GM23248 (cell line): ENCODE measurements around the gene GFOD1. TPM values are rescaled to one million over a fixed set of nuclear protein-coding genes. Genes with fewer than 3 reads are reported as not detected.
A peak's percentile ranks its signal among the peaks of the same experiment; 100 is the strongest.
"Not testable (repeated sequence)": the region's sequence is repeated elsewhere in the genome, so short reads cannot be mapped to it uniquely, and the experiment has no call there.

Experiments used
- DNase-seq: peaks from one replicate; pipeline ENCODE4 v3.0.0-alpha.2; 2015
- H2AFZ ChIP-seq: fragments of 200-600 bp; sonication (generic); 2 replicates; pipeline ENCODE4 v1.6.1; 2016; ENCODE audit warnings: antibody characterized with exemption
- H3F3A ChIP-seq: fragments of 200-600 bp; sonication (generic); 2 replicates; pipeline ENCODE4 v1.6.1; 2016; ENCODE audit warnings: mild to moderate bottlenecking, antibody characterized with exemption, mixed run types; ENCODE audit not compliant: insufficient read depth
- H3K27ac ChIP-seq: fragments of 200-600 bp; sonication (generic); 2 replicates; pipeline ENCODE4 v1.5.1; 2016; ENCODE audit warnings: mild to moderate bottlenecking
- H3K27me3 ChIP-seq: fragments of 200-600 bp; sonication (generic); replicated peaks from 2 replicates; pipeline ENCODE4 v1.6.1; 2016; ENCODE audit warnings: mild to moderate bottlenecking; ENCODE audit not compliant: insufficient read depth
- H3K36me3 ChIP-seq: fragments of 200-600 bp; sonication (generic); 2 replicates; pipeline ENCODE4 v1.6.1; 2016; ENCODE audit warnings: low read depth, mild to moderate bottlenecking
- H3K4me1 ChIP-seq: fragments of 200-600 bp; sonication (generic); 2 replicates; pipeline ENCODE4 v1.6.1; 2016; ENCODE audit warnings: mild to moderate bottlenecking; ENCODE audit not compliant: insufficient read depth
- H3K4me2 ChIP-seq: fragments of 200-600 bp; sonication (generic); one replicate; pipeline ENCODE4 v1.6.1; 2016; ENCODE audit warnings: mild to moderate bottlenecking; ENCODE audit not compliant: unreplicated experiment
- H3K4me3 ChIP-seq: fragments of 200-600 bp; sonication (generic); 2 replicates; pipeline ENCODE4 v1.5.1; 2016; ENCODE audit warnings: mild to moderate bottlenecking
- H3K79me2 ChIP-seq: fragments of 200-600 bp; sonication (generic); 2 replicates; pipeline ENCODE4 v1.6.1; 2016; ENCODE audit warnings: mild to moderate bottlenecking; ENCODE audit not compliant: insufficient read depth
- H3K9ac ChIP-seq: fragments of 200-600 bp; sonication (generic); 2 replicates; pipeline ENCODE4 v1.6.1; 2016; ENCODE audit warnings: mild to moderate bottlenecking
- H3K9me2 ChIP-seq: fragments of 200-600 bp; sonication (generic); 2 replicates; pipeline ENCODE4 v1.6.1; 2016; ENCODE audit warnings: mixed run types, mild to moderate bottlenecking, moderate library complexity; ENCODE audit not compliant: insufficient read depth
- H3K9me3 ChIP-seq: fragments of 200-600 bp; sonication (generic); one replicate; pipeline ENCODE4 v1.6.1; 2017; ENCODE audit warnings: low read depth
- H4K20me1 ChIP-seq: fragments of 200-600 bp; sonication (generic); 2 replicates; pipeline ENCODE4 v1.6.0; 2016; ENCODE audit not compliant: insufficient read depth
- EZH2 ChIP-seq: fragments of 200-600 bp; sonication (generic); IDR thresholded peaks from 2 replicates; pipeline ENCODE4 v1.6.1; 2018; ENCODE audit warnings: antibody characterized with exemption, mild to moderate bottlenecking; ENCODE audit not compliant: insufficient read depth, poor library complexity, severe bottlenecking
- EZH2phosphoT487 ChIP-seq: fragments of 200-600 bp; sonication (generic); IDR thresholded peaks from 2 replicates; pipeline ENCODE4 v1.6.1; 2018; ENCODE audit warnings: antibody characterized with exemption, moderate library complexity, mild to moderate bottlenecking, low read depth; ENCODE audit not compliant: insufficient read depth
- WGBS, 2 experiments: methylation state at CpG; one replicate each; pipeline ENCODE4 v1.1.6; 2015 to 2017; ENCODE audit warnings: low lambda C conversion rate in 2 of 2, low coverage in 1 of 2; ENCODE audit errors: missing lambda C conversion rate in 2 of 2; 5-methylcytosine and 5-hydroxymethylcytosine counted together
- in situ Hi-C: fragments of 300-500 bp; cut with MboI; formaldehyde crosslinking; loops from 2 replicates; pipeline ENCODE4 v1.15.0; 2020
- polyA plus RNA-seq: library from polyadenylated mRNA; unstranded; fragments of >200 nt; fragmentation: Nextera tagmentation; extraction: Ambion mirVana; gene quantifications from 2 replicates; pipeline ENCODE4 v1.2.1, GENCODE V29; 2016
- total RNA-seq: library from RNA; depleted of rRNA; stranded (reverse); fragments of >200 nt; shearing (Covaris generic); gene quantifications from 2 replicates; pipeline ENCODE4 v1.2.3, GENCODE V29; 2014

GFOD1 gene
- total and polyA plus RNA-seq, 2 experiments from 2014 or later, result 0.84 to 0.97 TPM

GRCh38 chr6:13328875-13329183 lies 158.6 kb downstream of the GFOD1 start:
- in situ Hi-C loops, result loop anchor here (25.0 kb wide), 1 partner anchor 208 kb away; no protein-coding TSS in a partner anchor
- peak overlapping the region; percentile 90 for H3K9ac ChIP-seq

GRCh38 chr6:13328076-13328874 lies 159.1 kb downstream of the GFOD1 start, which contains the start of gene TBC1D7:
TSS of gene TBC1D7 (minus strand) at chr6:13328537. CDS start at chr6:13326898, 1,639 bp downstream.
- Histone ChIP-seq H2AFZ (peak within 1 kb of the TSS; percentile 99), H3K9me3 (no peaks in the 10 kb centered on the region), H3K4me3 (peak within 1 kb of the TSS; percentile 92), H3K27me3 (no peaks in the 10 kb centered on the region), H3K36me3 (peaks cover 9% of the 10 kb centered on the region; the same call in 1 of the 2 replicates), H3K9me2 (no peaks in the 10 kb centered on the region), H3K27ac (peak within 1 kb of the TSS; percentile 83), H4K20me1 (no peaks in the 10 kb centered on the region), H3K79me2 (peaks cover 20% of the 10 kb centered on the region), H3K4me2 (peak within 1 kb of the TSS; percentile 98), H3F3A (no peaks in the 10 kb centered on the region), H3K9ac (peak within 1 kb of the TSS; percentile 90), H3K4me1 (peaks cover 8% of the 10 kb centered on the region)
- in situ Hi-C loops, result loop anchor here (25.0 kb wide), 1 partner anchor 209 kb away; no protein-coding TSS in a partner anchor
- TF ChIP-seq EZH2phosphoT487 (no peak), EZH2 (no peak)
- DNase-seq, result peak; percentile 94
- WGBS, 2 experiments, result 1 to 2% methylated on average over 48 to 50 of the region's 63 CpGs

More at GRCh38 chr6:13328875-13329183, 158.6 kb downstream of the GFOD1 start:
- Histone ChIP-seq H3K4me3 (peak overlapping the region; percentile 92), H3K9me3 (no peaks in the 10 kb centered on the region), H3K36me3 (peaks cover 9% of the 10 kb centered on the region; the same call in 1 of the 2 replicates), H3K27me3 (no peaks in the 10 kb centered on the region), H3K79me2 (peaks cover 20% of the 10 kb centered on the region), H3K27ac (peak overlapping the region; percentile 83), H2AFZ (peak overlapping the region; percentile 99), H3K4me2 (peak overlapping the region; percentile 98), H4K20me1 (no peaks in the 10 kb centered on the region), H3K4me1 (peaks cover 8% of the 10 kb centered on the region), H3K9me2 (no peaks in the 10 kb centered on the region), H3F3A (no peaks in the 10 kb centered on the region)
- DNase-seq, result no peak
- TF ChIP-seq EZH2phosphoT487 (no peak), EZH2 (no peak)
- 0% methylated on average over 2 of the region's 2 CpGs for WGBS, 2 experiments

- Histone ChIP-seq H3K4me3 (peak overlapping the region; percentile 92), H3F3A (no peaks in the 10 kb centered on the region), H3K9me3 (no peaks in the 10 kb centered on the region), H3K4me1 (peaks cover 8% of the 10 kb centered on the region), H3K27me3 (no peaks in the 10 kb centered on the region), H3K27ac (peak overlapping the region; percentile 83), H3K36me3 (peaks cover 9% of the 10 kb centered on the region; the same call in 1 of the 2 replicates), H3K9ac (peak overlapping the region; percentile 90), H3K9me2 (no peaks in the 10 kb centered on the region), H2AFZ (peak overlapping the region; percentile 99), H3K79me2 (peaks cover 20% of the 10 kb centered on the region), H3K4me2 (peak overlapping the region; percentile 87), H4K20me1 (no peaks in the 10 kb centered on the region)
- in situ Hi-C loops, result loop anchor here (25.0 kb wide), 1 partner anchor 210 kb away; no protein-coding TSS in a partner anchor
- peak; percentile 33 for DNase-seq
- TF ChIP-seq EZH2, result no peak
- TF ChIP-seq EZH2phosphoT487, result no peak
- 1 to 2% methylated on average over 10 of the region's 10 CpGs for whole genome bisulfite sequencing, 2 experiments
These were observed 159.7 kb downstream of the GFOD1 start for GRCh38 chr6:13327691-13328075.

GRCh38 chr6:13326031-13326586 lies 161.3 kb downstream of the GFOD1 start:
- H3K4me1 ChIP-seq, H4K20me1 ChIP-seq, H3K9ac ChIP-seq, H3K9me3 ChIP-seq, H2AFZ ChIP-seq, H3K9me2 ChIP-seq, H3K27me3 ChIP-seq, H3K4me2 ChIP-seq, H3K4me3 ChIP-seq, DNase-seq, H3K27ac ChIP-seq, H3F3A ChIP-seq: not testable (repeated sequence)
- in situ Hi-C loops, result loop anchor here (25.0 kb wide), 1 partner anchor 211 kb away; no protein-coding TSS in a partner anchor
- 98 to 99% methylated on average over 3 of the region's 3 CpGs for WGBS, 2 experiments
- peaks cover 11% of the 10 kb centered on the region; the same call in 1 of the 2 replicates for H3K36me3 ChIP-seq
- peaks cover 20% of the 10 kb centered on the region for H3K79me2 ChIP-seq
